ENCODE results near the gene MAZ. TPM values are rescaled to one million over a fixed set of nuclear protein-coding genes. Genes with fewer than 3 reads are reported as not detected.

MAZ gene
- total and polyA plus RNA-seq, 2 donors (not counting 3 experiments of a cell fraction or from before 2014, with no cell fraction given), result 165 to 311 TPM

DNA sequence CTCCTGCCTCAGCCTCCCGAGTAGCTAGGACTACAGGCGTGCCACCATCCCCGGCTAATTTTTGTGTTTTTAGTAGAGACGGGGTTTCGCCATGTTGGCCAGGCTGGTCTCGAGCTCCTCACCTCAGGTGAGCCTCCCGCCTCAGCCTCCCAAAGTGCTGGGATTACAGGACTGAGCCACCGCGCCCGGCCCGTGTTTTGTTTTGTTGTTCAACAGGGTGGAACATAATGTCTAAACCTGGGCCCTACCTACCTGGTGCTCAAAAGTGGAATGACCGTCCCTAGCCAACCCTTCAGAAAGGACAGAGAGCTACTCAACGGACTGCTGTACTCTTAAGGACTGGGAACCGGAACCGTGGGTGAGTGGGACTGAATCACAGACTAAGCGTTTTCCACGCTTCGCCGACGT is 16.6 kb upstream of the MAZ start:
- Histone ChIP-seq H3K4me1 (ENCODE audit: control insufficient read depth, extremely low read depth, insufficient read depth, low read length) (peaks cover 28% of the 10 kb centered on the region), H3K27me3 (ENCODE audit: control insufficient read depth in 2 of 2, insufficient read depth in 2 of 2, low read length in 2 of 2) (no peaks in the 10 kb centered on the region), H3K27ac (ENCODE audit: insufficient read depth, low read depth, low read length) (no peak overlapping the region), H3K4me3 (replicated peaks in 1 of 3; ENCODE audit: insufficient read depth in 1 of 3, low read depth in 1 of 3, low read length in 3 of 3) (peak overlapping the region; percentile 33 to 44 (median 43)), H4K20me1 (replicated peaks; ENCODE audit: control insufficient read depth, extremely low read depth, insufficient read depth, low read length) (no peaks in the 10 kb centered on the region), H3K4me2 (ENCODE audit: insufficient read depth, low read length) (peak overlapping the region; percentile 62), H3K9me1 (replicated peaks; ENCODE audit: control insufficient read depth, extremely low read depth, insufficient read depth, low read length) (no peaks in the 10 kb centered on the region), H2AFZ (ENCODE audit: low read depth, low read length) (peak overlapping the region; percentile 98), H3K79me2 (ENCODE audit: control insufficient read depth, insufficient read depth, low read length) (peaks cover 42% of the 10 kb centered on the region), H3K36me3 (ENCODE audit: control insufficient read depth in 2 of 2, extremely low read depth in 1 of 2, insufficient read depth in 2 of 2, low read length in 2 of 2) (no peaks in the 10 kb centered on the region), H3K9me3 (replicated peaks; ENCODE audit: control insufficient read depth, insufficient read depth, low read length) (no peaks in the 10 kb centered on the region), H3K9ac (replicated peaks; ENCODE audit: extremely low read depth, insufficient read depth, low read length) (peak overlapping the region; percentile 53)
- CTCF ChIA-PET, result interaction anchor here (0.6 to 6.3 kb wide), 16 partner anchors 10 to 99 kb away, joined by 3 to 34 read pairs (median 4); partner anchors contain the start of genes CDIPT and PAGR1
- peak; percentile 59 for FAIRE-seq
- TF ChIP-seq POLR2A (IDR thresholded peaks at IDR 0.05; ENCODE audit: low read depth, low read length) (no peak), POLR2AphosphoS5 (IDR thresholded peaks at IDR 0.05; ENCODE audit: insufficient read depth, low read depth, low read length) (no peak), GATA2 (IDR thresholded peaks at IDR 0.05; ENCODE audit: insufficient read depth, insufficient read length, low read depth, low read length) (no peak), MYC (IDR thresholded peaks at IDR 0.05; ENCODE audit: low read depth, low read length) (no peak), EZH2 (IDR thresholded peaks at IDR 0.05; ENCODE audit: borderline replicate concordance, low read depth, low read length, severe bottlenecking) (no peak), JUN (IDR thresholded peaks at IDR 0.05; ENCODE audit: borderline replicate concordance, insufficient read depth, insufficient read length, low read depth) (no peak), FOS (IDR thresholded peaks at IDR 0.05; ENCODE audit: borderline replicate concordance, insufficient read depth, low read length) (no peak)
- TF ChIP-seq, protein P1, sequence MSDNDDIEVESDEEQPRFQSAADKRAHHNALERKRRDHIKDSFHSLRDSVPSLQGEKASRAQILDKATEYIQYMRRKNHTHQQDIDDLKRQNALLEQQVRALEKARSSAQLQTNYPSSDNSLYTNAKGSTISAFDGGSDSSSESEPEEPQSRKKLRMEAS (IDR thresholded peaks at IDR 0.05; ENCODE audit: insufficient read depth, insufficient read length), result no peak
- TF ChIP-seq, protein P2, sequence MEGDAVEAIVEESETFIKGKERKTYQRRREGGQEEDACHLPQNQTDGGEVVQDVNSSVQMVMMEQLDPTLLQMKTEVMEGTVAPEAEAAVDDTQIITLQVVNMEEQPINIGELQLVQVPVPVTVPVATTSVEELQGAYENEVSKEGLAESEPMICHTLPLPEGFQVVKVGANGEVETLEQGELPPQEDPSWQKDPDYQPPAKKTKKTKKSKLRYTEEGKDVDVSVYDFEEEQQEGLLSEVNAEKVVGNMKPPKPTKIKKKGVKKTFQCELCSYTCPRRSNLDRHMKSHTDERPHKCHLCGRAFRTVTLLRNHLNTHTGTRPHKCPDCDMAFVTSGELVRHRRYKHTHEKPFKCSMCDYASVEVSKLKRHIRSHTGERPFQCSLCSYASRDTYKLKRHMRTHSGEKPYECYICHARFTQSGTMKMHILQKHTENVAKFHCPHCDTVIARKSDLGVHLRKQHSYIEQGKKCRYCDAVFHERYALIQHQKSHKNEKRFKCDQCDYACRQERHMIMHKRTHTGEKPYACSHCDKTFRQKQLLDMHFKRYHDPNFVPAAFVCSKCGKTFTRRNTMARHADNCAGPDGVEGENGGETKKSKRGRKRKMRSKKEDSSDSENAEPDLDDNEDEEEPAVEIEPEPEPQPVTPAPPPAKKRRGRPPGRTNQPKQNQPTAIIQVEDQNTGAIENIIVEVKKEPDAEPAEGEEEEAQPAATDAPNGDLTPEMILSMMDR (IDR thresholded peaks at IDR 0.05; ENCODE audit: extremely low read depth in 1 of 2, insufficient read depth in 1 of 2, low read depth in 1 of 2, low read length in 2 of 2), result no peak
- BruUV-seq (replicated peaks), result TSS peak; percentile 40
- intact Hi-C loops (cut with micrococcal nuclease), result loop anchor here (1.0 to 5.0 kb wide), 5 partner anchors 16 to 188 kb away; partner anchors contain the start of genes CDIPT and PAGR1
- DNase-seq (ENCODE audit: low read depth, low spot score), result no peak
- POLR2A ChIA-PET, result interaction anchor here (1.0 to 1.2 kb wide), 3 partner anchors 14 to 184 kb away, joined by 3 to 9 read pairs (median 3); partner anchors contain the start of gene TAOK2
- dilution Hi-C loops (cut with MboI; ENCODE audit: extremely low pct_ligation_motif_present, low sequenced_read_pairs), result no loop called here

Data from endothelial cell of umbilical vein (primary cell).